Astrocyte (in vitro differentiated cells and primary cell): ENCODE data around the gene ADGRD1. TPM values are rescaled to one million over a fixed set of nuclear protein-coding genes. Genes with fewer than 3 reads are reported as not detected.

Source experiments
- DNase-seq: peaks from one replicate; pipeline ENCODE4 v3.0.0-alpha.2; 2010; ENCODE audit warnings: low read depth
- FAIRE-seq: peaks from 2 replicates; lab custom pipeline; 2011; peaks lifted over from hg19 to GRCh38; lab: Jason Lieb, UNC
- H2AFZ ChIP-seq: 2 replicates; pipeline ENCODE4 v1.6.0; 2012; ENCODE audit warnings: low read depth, low read length, inconsistent platforms
- H3K27ac ChIP-seq: 2 replicates; pipeline ENCODE4 v1.5.1; 2011; ENCODE audit warnings: low read depth, low read length, inconsistent platforms
- H3K27me3 ChIP-seq: 2 replicates; pipeline ENCODE4 v1.6.0; 2011; ENCODE audit warnings: low read length, inconsistent platforms; ENCODE audit not compliant: insufficient read depth
- H3K36me3 ChIP-seq: 2 replicates; pipeline ENCODE4 v1.5.1; 2011; ENCODE audit warnings: low read length, inconsistent platforms; ENCODE audit not compliant: insufficient read depth
- H3K4me1 ChIP-seq: 2 replicates; pipeline ENCODE4 v1.5.1; 2011; ENCODE audit warnings: low read length, inconsistent platforms; ENCODE audit not compliant: insufficient read depth
- H3K4me2 ChIP-seq: 2 replicates; pipeline ENCODE4 v1.6.0; 2012; ENCODE audit warnings: low read length, inconsistent platforms
- H3K4me3 ChIP-seq: 2 replicates; pipeline ENCODE4 v1.5.1; 2011; ENCODE audit warnings: low read depth, mild to moderate bottlenecking, low read length, inconsistent platforms; ENCODE audit not compliant: insufficient read depth
- H3K79me2 ChIP-seq: 2 replicates; pipeline ENCODE4 v1.6.0; 2012; ENCODE audit warnings: mild to moderate bottlenecking, low read length, inconsistent platforms; ENCODE audit not compliant: insufficient read depth
- H3K9ac ChIP-seq: 2 replicates; pipeline ENCODE4 v1.6.0; 2012; ENCODE audit warnings: mild to moderate bottlenecking, low read length, inconsistent platforms
- H3K9me3 ChIP-seq: 2 replicates; pipeline ENCODE4 v1.5.1; 2012; ENCODE audit warnings: low read depth, mild to moderate bottlenecking, low read length, inconsistent platforms; ENCODE audit not compliant: insufficient read depth
- H4K20me1 ChIP-seq: 2 replicates; pipeline ENCODE4 v1.6.0; 2012; ENCODE audit warnings: low read length, inconsistent platforms; ENCODE audit not compliant: insufficient read depth
- H3K27ac Mint-ChIP-seq: one replicate; pipeline ENCODE4 v1.8.0; 2021; ENCODE audit warnings: mild to moderate bottlenecking, mixed read lengths; ENCODE audit not compliant: unreplicated experiment
- H3K27me3 Mint-ChIP-seq: one replicate; pipeline ENCODE4 v1.8.0; 2021; ENCODE audit warnings: low read depth, mixed read lengths; ENCODE audit not compliant: unreplicated experiment
- H3K36me3 Mint-ChIP-seq: one replicate; pipeline ENCODE4 v1.8.0; 2021; ENCODE audit warnings: low read depth, mixed read lengths; ENCODE audit not compliant: unreplicated experiment
- H3K4me1 Mint-ChIP-seq: one replicate; pipeline ENCODE4 v1.8.0; 2021; ENCODE audit warnings: low read depth, mixed read lengths; ENCODE audit not compliant: unreplicated experiment
- H3K4me3 Mint-ChIP-seq: one replicate; pipeline ENCODE4 v1.8.0; 2021; ENCODE audit warnings: mild to moderate bottlenecking, moderate library complexity, mixed read lengths; ENCODE audit not compliant: unreplicated experiment
- H3K9me3 Mint-ChIP-seq: one replicate; pipeline ENCODE4 v1.8.0; 2021; ENCODE audit warnings: mild to moderate bottlenecking, mixed read lengths; ENCODE audit not compliant: unreplicated experiment
- EZH2 ChIP-seq: IDR thresholded peaks from 2 replicates; pipeline ENCODE4 v1.6.1; 2012; ENCODE audit warnings: mild to moderate bottlenecking, low read length, inconsistent platforms; ENCODE audit not compliant: insufficient read depth
- total RNA-seq: library from RNA; stranded (reverse); gene quantifications from 2 replicates; pipeline ENCODE4 v1.2.1, GENCODE V29; 2021
- TF ChIP-seq, protein P1 (sequence below): IDR thresholded peaks from 2 replicates; pipeline ENCODE4 v1.5.1; 2011; ENCODE audit warnings: low read depth, mild to moderate bottlenecking, inconsistent platforms, low read length, moderate library complexity; ENCODE audit not compliant: insufficient read depth

The ADGRD1 gene
- total RNA-seq, 1 donor from 2014 or later: 3.0 TPM

DNA sequence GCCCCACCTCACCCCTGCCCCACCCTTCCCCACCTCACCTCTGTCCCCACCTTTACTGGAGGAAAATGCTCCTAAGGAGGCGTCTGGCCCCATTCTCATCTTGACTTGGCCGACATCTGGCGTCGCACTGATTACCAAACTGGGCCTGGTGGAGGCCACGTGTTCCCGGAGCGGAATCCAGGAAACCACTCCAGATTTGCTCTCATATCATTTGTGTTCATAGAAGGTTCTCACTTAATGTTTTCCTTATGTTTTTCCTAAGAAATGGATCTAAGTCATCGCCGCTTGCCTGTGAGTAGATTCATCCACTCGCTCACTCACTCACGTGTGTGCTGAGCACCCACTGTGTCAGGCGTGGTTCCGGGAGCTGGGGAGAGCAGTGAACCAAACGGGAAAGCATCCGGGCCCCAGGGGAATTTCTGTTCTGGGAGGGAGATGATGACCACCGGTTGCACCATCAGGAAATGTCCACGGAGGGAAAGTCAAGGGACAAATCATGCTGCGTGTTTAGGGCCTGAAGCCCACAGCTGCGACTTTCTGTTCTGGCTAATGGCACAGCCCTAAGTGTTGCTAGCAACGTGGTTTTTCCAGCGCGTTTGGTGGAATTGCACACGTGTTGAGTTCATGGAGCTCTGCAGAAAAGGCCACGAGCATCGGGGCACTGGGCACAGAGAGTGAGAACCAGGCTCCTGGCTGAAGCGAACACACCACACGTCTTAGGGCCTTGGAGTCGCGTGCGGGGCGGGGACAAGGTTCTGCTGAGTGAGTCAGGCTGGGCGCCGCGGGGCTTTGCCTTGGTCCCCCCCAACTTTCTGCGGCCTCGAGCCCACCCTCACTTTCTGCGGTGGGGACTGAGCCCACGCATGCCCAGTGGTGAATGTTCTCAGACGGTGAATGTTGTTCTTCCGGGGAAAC lies 57.7 kb downstream of the ADGRD1 start:
- Histone ChIP-seq H3K9ac (no peak overlapping the region), H3K4me1 (no peaks in the 10 kb centered on the region), H4K20me1 (no peaks in the 10 kb centered on the region), H3K27ac (no peak overlapping the region), H3K79me2 (no peaks in the 10 kb centered on the region), H2AFZ (no peak overlapping the region), H3K36me3 (no peaks in the 10 kb centered on the region), H3K9me3 (no peaks in the 10 kb centered on the region), H3K27me3 (peaks cover 2% of the 10 kb centered on the region), H3K4me2 (no peak overlapping the region), H3K4me3 (no peak overlapping the region)
- DNase-seq (no peak), FAIRE-seq (no peak)
- no peak overlapping the region for H3K4me3 Mint-ChIP-seq
- H3K27me3 Mint-ChIP-seq: peaks cover 65% of the 10 kb centered on the region
- H3K4me1 Mint-ChIP-seq: no peaks in the 10 kb centered on the region
- H3K36me3 Mint-ChIP-seq: peaks cover 7% of the 10 kb centered on the region
- H3K27ac Mint-ChIP-seq: no peak overlapping the region
- H3K9me3 Mint-ChIP-seq: peaks cover 4% of the 10 kb centered on the region
- TF ChIP-seq, protein P1, sequence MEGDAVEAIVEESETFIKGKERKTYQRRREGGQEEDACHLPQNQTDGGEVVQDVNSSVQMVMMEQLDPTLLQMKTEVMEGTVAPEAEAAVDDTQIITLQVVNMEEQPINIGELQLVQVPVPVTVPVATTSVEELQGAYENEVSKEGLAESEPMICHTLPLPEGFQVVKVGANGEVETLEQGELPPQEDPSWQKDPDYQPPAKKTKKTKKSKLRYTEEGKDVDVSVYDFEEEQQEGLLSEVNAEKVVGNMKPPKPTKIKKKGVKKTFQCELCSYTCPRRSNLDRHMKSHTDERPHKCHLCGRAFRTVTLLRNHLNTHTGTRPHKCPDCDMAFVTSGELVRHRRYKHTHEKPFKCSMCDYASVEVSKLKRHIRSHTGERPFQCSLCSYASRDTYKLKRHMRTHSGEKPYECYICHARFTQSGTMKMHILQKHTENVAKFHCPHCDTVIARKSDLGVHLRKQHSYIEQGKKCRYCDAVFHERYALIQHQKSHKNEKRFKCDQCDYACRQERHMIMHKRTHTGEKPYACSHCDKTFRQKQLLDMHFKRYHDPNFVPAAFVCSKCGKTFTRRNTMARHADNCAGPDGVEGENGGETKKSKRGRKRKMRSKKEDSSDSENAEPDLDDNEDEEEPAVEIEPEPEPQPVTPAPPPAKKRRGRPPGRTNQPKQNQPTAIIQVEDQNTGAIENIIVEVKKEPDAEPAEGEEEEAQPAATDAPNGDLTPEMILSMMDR: no peak
- TF ChIP-seq EZH2: no peak

DNA sequence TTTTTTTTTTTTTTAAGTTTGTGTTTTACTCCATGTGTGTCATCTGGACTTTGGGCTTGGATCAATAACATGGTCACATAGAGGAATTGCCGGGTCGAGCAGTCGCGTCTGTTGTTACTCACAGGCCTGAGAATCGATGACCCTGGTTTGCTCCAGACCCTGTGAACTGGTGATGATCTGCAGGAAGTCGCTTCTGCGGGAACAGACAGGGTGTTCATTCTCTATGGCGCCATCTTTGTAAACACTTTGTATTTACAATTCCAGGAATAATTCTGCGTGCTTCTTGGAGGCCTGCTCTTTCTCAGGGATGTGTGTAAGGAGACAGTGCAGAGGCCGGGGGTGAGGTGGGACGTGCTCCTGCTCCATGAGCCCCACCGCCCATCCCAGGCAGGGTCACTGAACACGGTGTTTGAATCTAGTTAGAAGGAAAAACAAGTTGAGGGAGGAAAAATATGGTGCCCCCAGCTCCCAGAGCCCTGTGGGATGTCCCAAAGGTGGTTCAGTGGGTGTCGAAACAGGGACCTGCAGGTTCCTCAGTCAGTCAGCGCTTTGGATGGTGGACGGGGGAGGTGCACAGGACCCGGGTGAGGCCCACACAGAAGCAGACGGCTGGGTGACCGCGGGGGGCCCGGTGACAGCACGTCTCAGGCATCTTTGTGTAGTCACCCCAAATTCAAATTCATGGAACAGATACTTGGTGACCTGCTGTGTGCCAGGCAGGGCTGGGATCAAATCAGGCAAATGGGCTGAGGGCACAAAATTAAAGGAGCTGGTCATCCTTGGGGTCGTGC lies 58.8 kb downstream of the ADGRD1 start:
- TF ChIP-seq, protein P1: no peak
- no peak for TF ChIP-seq EZH2
- no peak overlapping the region for H3K9ac ChIP-seq
- no peaks in the 10 kb centered on the region for H3K4me1 Mint-ChIP-seq
- no peak overlapping the region for H3K4me3 Mint-ChIP-seq
- H3K27ac ChIP-seq: no peak overlapping the region
- H3K27ac Mint-ChIP-seq: no peak overlapping the region
- peaks cover 4% of the 10 kb centered on the region for H3K9me3 Mint-ChIP-seq
- no peak overlapping the region for H3K4me2 ChIP-seq
- H3K27me3 ChIP-seq: peaks cover 2% of the 10 kb centered on the region
- H3K79me2 ChIP-seq: no peaks in the 10 kb centered on the region
- H3K4me3 ChIP-seq: no peak overlapping the region
- H3K4me1 ChIP-seq: no peaks in the 10 kb centered on the region
- H4K20me1 ChIP-seq: no peaks in the 10 kb centered on the region
- no peak for DNase-seq
- no peaks in the 10 kb centered on the region for H3K36me3 ChIP-seq
- peaks cover 7% of the 10 kb centered on the region for H3K36me3 Mint-ChIP-seq
- H3K27me3 Mint-ChIP-seq: peaks cover 63% of the 10 kb centered on the region
- no peak for FAIRE-seq
- no peaks in the 10 kb centered on the region for H3K9me3 ChIP-seq
- H2AFZ ChIP-seq: no peak overlapping the region
